Mesendoderm (in vitro differentiated cells): Measurements from ENCODE around the gene NFAM1.
A peak's percentile ranks its signal among the peaks of the same experiment; 100 is the strongest.

Source experiments
- DNase-seq: peaks from one replicate; pipeline ENCODE4 v3.0.0; 2013
- H2AK5ac ChIP-seq: 2 replicates; pipeline ENCODE4 v1.6.1; 2013; ENCODE audit warnings: low read length, inconsistent platforms
- H2BK120ac ChIP-seq: 2 replicates; pipeline ENCODE4 v1.6.1; 2013; ENCODE audit warnings: low read depth, mild to moderate bottlenecking, low read length, moderate library complexity, mixed read lengths
- H2BK15ac ChIP-seq: replicated peaks from 2 replicates; pipeline ENCODE4 v1.6.1; 2013; ENCODE audit warnings: low read depth, mild to moderate bottlenecking, moderate library complexity
- H2BK5ac ChIP-seq: 2 replicates; pipeline ENCODE4 v1.6.1; 2013; ENCODE audit warnings: low read length, inconsistent platforms
- H3K18ac ChIP-seq: 2 replicates; pipeline ENCODE4 v1.6.1; 2013; ENCODE audit warnings: mild to moderate bottlenecking, low read length, mixed read lengths
- H3K23ac ChIP-seq: one replicate; pipeline ENCODE4 v1.6.1; 2013; ENCODE audit warnings: low read length
- H3K27ac ChIP-seq: 2 replicates; pipeline ENCODE4 v1.5.1; 2013; ENCODE audit warnings: low read depth, mild to moderate bottlenecking, inconsistent platforms, low read length, moderate library complexity
- H3K27me3 ChIP-seq: 2 replicates; pipeline ENCODE4 v1.6.1; 2013; ENCODE audit warnings: low read length, control low read depth, mild to moderate bottlenecking, inconsistent platforms; ENCODE audit not compliant: insufficient read depth, poor library complexity
- H3K36me3 ChIP-seq: 2 replicates; pipeline ENCODE4 v1.6.1; 2013; ENCODE audit warnings: low read length, inconsistent platforms; ENCODE audit not compliant: control insufficient read depth, insufficient read depth
- H3K4ac ChIP-seq: one replicate; pipeline ENCODE4 v1.6.1; 2013; ENCODE audit warnings: low read depth, mild to moderate bottlenecking, low read length, moderate library complexity
- H3K4me1 ChIP-seq: 2 replicates; pipeline ENCODE4 v1.6.1; 2013; ENCODE audit warnings: low read depth, low read length, inconsistent platforms; ENCODE audit not compliant: control insufficient read depth
- H3K4me2 ChIP-seq: 2 replicates; pipeline ENCODE4 v1.6.1; 2013; ENCODE audit warnings: low read length
- H3K4me3 ChIP-seq: 2 replicates; pipeline ENCODE4 v1.5.1; 2013; ENCODE audit warnings: mild to moderate bottlenecking, low read length
- H3K56ac ChIP-seq: one replicate; pipeline ENCODE4 v1.6.1; 2013; ENCODE audit warnings: low read length
- H3K79me1 ChIP-seq: 2 replicates; pipeline ENCODE4 v1.6.1; 2013; ENCODE audit warnings: low read length, inconsistent platforms
- H3K79me2 ChIP-seq: 2 replicates; pipeline ENCODE4 v1.6.1; 2013; ENCODE audit warnings: mild to moderate bottlenecking, low read length; ENCODE audit not compliant: control insufficient read depth, insufficient read depth
- H3K9ac ChIP-seq: 2 replicates; pipeline ENCODE4 v1.6.1; 2013; ENCODE audit warnings: low read length, inconsistent platforms
- H4K5ac ChIP-seq: one replicate; pipeline ENCODE4 v1.6.1; 2013; ENCODE audit warnings: low read length
- H4K8ac ChIP-seq: one replicate; pipeline ENCODE4 v1.6.1; 2013; ENCODE audit warnings: low read depth, mild to moderate bottlenecking, control low read depth, low read length, moderate library complexity
- WGBS: extraction: QIAGEN DNeasy Blood & Tissue Kit; methylation state at CpG from one replicate; pipeline ENCODE4 v1.1.7; 2013; ENCODE audit warnings: low lambda C conversion rate, missing lambda C conversion rate; ENCODE audit not compliant: insufficient coverage; ENCODE audit errors: extremely low coverage; 5-methylcytosine and 5-hydroxymethylcytosine counted together

The NFAM1 gene

DNA sequence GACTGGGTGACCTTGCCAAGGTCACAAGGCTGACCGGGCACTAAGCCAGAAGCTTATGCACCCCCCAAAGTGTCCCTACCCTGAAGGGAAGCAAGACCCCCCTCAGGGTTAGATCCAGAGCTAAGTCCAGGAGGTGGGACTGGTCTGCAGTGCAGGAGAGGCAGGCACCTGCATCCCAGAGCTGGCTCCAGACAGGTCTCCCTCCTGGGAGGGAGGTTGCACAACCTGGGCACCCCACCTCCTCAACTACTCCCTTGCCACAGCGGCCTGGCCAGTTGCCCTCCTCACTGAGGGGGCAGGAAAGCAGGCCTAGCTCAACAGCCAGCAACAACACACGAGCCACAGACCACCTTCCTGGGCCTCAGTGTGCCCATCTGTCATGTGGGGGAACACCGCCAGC, 86.7 kb downstream of the NFAM1 start:
- no peak overlapping the region for H3K9ac ChIP-seq
- no peaks in the 10 kb centered on the region for H3K79me1 ChIP-seq
- H3K23ac ChIP-seq, result no peak overlapping the region
- no peak overlapping the region for H3K56ac ChIP-seq
- no peaks in the 10 kb centered on the region for H3K27me3 ChIP-seq
- WGBS, result no CpG with 5 or more reads among the region's 4 CpGs
- H4K8ac ChIP-seq, result no peak overlapping the region
- H4K5ac ChIP-seq, result no peak overlapping the region
- no peak overlapping the region for H3K18ac ChIP-seq
- no peak overlapping the region for H3K4ac ChIP-seq
- H2BK5ac ChIP-seq, result no peak overlapping the region
- H2BK15ac ChIP-seq, result no peak overlapping the region
- no peak for DNase-seq
- H2AK5ac ChIP-seq, result no peak overlapping the region
- peaks cover 2% of the 10 kb centered on the region for H3K4me1 ChIP-seq
- no peaks in the 10 kb centered on the region for H3K79me2 ChIP-seq
- H3K36me3 ChIP-seq, result no peaks in the 10 kb centered on the region
- H2BK120ac ChIP-seq, result no peak overlapping the region
- H3K4me3 ChIP-seq, result no peak overlapping the region
- no peak overlapping the region for H3K27ac ChIP-seq
- H3K4me2 ChIP-seq, result no peak overlapping the region

DNA sequence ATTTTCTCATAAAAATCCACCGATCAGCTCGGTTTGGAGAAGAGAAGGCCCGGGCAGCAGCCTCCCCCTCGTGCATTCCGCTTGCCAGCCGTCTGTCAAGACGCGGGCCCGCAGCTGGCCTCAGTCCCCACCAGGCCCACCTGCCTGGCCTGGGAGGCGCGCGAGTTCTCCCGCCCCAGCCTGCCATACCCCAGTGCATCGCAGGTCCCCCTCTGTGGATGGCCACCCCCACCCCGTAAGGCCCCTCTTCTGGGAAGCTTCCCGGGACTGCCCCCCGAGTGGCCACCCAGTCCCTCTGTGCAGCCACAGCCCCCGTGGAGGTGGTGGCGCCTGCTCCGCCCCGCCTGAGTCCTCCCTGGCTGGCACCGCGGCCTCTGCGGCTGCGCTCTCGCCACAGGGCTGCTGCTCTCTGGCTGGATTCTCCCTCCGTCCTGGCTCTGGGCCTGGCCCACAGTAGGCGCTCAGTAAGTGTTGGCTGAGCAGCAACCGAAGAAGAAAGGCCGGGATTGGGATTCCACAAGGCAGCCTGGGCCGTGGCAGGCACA, 87.8 kb downstream of the NFAM1 start:
- H2BK120ac ChIP-seq, result peak overlapping the region; percentile 2
- peak overlapping the region; percentile 69 for H3K18ac ChIP-seq
- DNase-seq, result peak; percentile 78
- H3K79me2 ChIP-seq, result no peaks in the 10 kb centered on the region
- H3K4ac ChIP-seq, result peak overlapping the region; percentile 90
- peak overlapping the region; percentile 77 for H4K8ac ChIP-seq
- no peak overlapping the region for H3K23ac ChIP-seq
- peak overlapping the region; percentile 80 for H3K56ac ChIP-seq
- H3K36me3 ChIP-seq, result no peaks in the 10 kb centered on the region
- H3K9ac ChIP-seq, result peak overlapping the region; percentile 52
- no peak overlapping the region for H3K4me3 ChIP-seq
- H3K79me1 ChIP-seq, result peaks cover 4% of the 10 kb centered on the region
- H3K4me1 ChIP-seq, result peaks cover 2% of the 10 kb centered on the region
- H3K4me2 ChIP-seq, result no peak overlapping the region
- no peaks in the 10 kb centered on the region for H3K27me3 ChIP-seq
- peak overlapping the region; percentile 33 for H3K27ac ChIP-seq
- H2BK15ac ChIP-seq, result no peak overlapping the region
- no peak overlapping the region for H2AK5ac ChIP-seq
- WGBS, result no CpG with 5 or more reads among the region's 31 CpGs
- no peak overlapping the region for H4K5ac ChIP-seq
- no peak overlapping the region for H2BK5ac ChIP-seq

DNA sequence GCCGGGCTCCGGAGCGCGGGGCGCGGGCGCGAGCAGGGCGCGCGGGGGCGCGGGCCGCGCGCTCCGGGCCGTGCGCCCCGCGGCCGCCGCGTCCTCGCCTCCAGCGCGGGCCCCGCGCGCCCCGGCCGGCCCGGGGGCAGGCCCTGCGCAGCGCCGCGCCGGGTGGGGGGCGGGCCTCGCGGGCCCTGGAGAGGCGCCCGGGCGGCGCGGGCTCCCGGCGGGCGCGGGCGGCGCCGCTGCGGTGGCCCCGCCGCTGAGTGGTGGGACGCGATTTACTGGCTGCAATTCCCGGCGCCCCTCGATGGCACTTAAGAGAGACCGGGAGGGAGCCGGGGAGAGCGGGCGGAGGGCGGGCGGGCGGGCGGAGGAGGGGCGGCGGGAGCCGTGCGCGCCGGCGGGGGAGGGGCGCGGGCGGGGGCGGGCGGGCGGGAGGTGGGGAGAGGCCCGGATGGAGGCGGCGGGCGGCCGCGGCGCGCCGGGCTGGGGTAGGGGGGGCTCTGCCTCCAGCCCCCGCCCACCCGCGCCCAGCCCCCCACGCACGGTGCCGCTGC, 88.6 kb downstream of the NFAM1 start:
- Histone ChIP-seq H2BK5ac (no peak overlapping the region), H3K27me3 (no peaks in the 10 kb centered on the region), H2AK5ac (no peak overlapping the region), H4K5ac (no peak overlapping the region), H4K8ac (peak overlapping the region; percentile 77), H3K4me3 (no peak overlapping the region), H3K79me1 (peaks cover 8% of the 10 kb centered on the region), H3K4me1 (peaks cover 2% of the 10 kb centered on the region), H3K4ac (peak overlapping the region; percentile 90), H3K27ac (no peak overlapping the region), H3K36me3 (no peaks in the 10 kb centered on the region), H3K9ac (no peak overlapping the region), H3K23ac (no peak overlapping the region), H3K4me2 (no peak overlapping the region), H3K18ac (peak overlapping the region; percentile 75), H2BK120ac (no peak overlapping the region), H2BK15ac (no peak overlapping the region), H3K56ac (peak overlapping the region; percentile 80), H3K79me2 (no peaks in the 10 kb centered on the region)
- DNase-seq, result no peak
- WGBS, result no CpG with 5 or more reads among the region's 97 CpGs

DNA sequence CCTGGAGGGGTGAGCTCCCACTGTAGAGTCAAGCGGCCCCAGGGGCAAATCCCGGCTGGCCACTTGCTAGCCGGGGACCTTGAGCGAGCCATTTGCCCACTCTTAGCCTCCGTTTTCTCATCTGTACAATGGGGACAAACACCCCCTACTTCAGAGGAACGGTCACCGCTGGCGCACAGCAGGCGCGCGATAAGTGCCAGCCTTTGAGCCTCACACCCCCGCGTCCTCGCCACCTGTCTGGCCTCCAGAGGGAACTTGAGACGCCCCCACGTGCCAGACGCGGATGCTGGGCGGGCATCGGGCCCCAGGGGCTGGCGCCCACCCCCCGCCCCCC, 89.1 kb downstream of the NFAM1 start:
- Histone ChIP-seq H2BK15ac (no peak overlapping the region), H3K4me2 (peak overlapping the region; percentile 4), H2BK120ac (no peak overlapping the region), H2AK5ac (no peak overlapping the region), H3K56ac (peak overlapping the region; percentile 19), H3K79me1 (peaks cover 8% of the 10 kb centered on the region), H3K4me3 (no peak overlapping the region), H3K4ac (no peak overlapping the region), H3K4me1 (peaks cover 2% of the 10 kb centered on the region), H4K5ac (no peak overlapping the region), H4K8ac (no peak overlapping the region), H3K79me2 (no peaks in the 10 kb centered on the region), H3K36me3 (no peaks in the 10 kb centered on the region), H3K27ac (no peak overlapping the region), H2BK5ac (no peak overlapping the region), H3K18ac (peak overlapping the region; percentile 75), H3K9ac (no peak overlapping the region), H3K27me3 (no peaks in the 10 kb centered on the region), H3K23ac (no peak overlapping the region)
- no CpG with 5 or more reads among the region's 22 CpGs for WGBS
- DNase-seq, result peak; percentile 62

DNA sequence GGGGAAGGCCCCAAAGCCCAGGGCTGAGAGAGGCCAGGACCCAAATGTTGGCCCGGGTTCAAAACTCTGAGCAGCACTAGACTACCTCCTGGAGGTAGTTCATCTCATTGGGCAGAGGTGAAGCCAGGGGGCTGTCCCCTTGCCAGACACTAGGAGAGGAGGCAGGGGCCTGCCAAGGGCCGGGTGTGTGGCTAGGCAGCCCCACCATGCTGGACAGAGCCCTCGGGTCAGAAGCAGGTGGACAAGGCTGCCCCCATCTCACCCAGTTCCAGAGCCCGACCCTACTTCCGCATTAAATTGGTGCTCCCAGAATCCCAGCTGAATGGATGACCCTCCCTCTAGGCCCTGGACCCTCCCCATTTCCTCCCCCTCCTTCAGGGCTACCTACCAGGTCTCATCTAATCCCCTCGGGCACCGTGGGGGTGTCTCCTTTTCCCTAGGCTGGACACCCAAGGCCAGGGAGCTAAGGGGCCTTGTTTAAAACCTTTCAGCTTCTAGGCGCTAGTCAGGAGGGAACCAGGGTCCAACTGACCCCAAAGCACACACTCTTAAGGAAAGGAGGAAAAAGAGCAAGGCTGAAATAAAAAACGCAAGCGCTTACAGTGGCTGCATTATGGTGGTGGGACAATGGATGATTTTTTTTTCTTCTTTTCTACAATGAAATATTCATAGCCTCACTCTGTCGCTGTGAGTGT, 89.6 kb downstream of the NFAM1 start:
- no peak overlapping the region for H3K9ac ChIP-seq
- no peak overlapping the region for H2BK15ac ChIP-seq
- H3K79me2 ChIP-seq, result no peaks in the 10 kb centered on the region
- H3K27me3 ChIP-seq, result no peaks in the 10 kb centered on the region
- no peak overlapping the region for H2AK5ac ChIP-seq
- H4K5ac ChIP-seq, result no peak overlapping the region
- H2BK120ac ChIP-seq, result no peak overlapping the region
- H3K18ac ChIP-seq, result peak overlapping the region; percentile 75
- H3K4me1 ChIP-seq, result peaks cover 2% of the 10 kb centered on the region
- H3K27ac ChIP-seq, result no peak overlapping the region
- peak overlapping the region; percentile 4 for H3K4me2 ChIP-seq
- H3K36me3 ChIP-seq, result no peaks in the 10 kb centered on the region
- no peak overlapping the region for H3K23ac ChIP-seq
- H2BK5ac ChIP-seq, result no peak overlapping the region
- no peak overlapping the region for H3K4me3 ChIP-seq
- peaks cover 8% of the 10 kb centered on the region for H3K79me1 ChIP-seq
- no peak for DNase-seq
- WGBS, result no CpG with 5 or more reads among the region's 11 CpGs
- H3K4ac ChIP-seq, result peak overlapping the region; percentile 29
- H4K8ac ChIP-seq, result no peak overlapping the region
- peak overlapping the region; percentile 1 for H3K56ac ChIP-seq
